Activated gamma-delta T cell (primary cell): ENCODE measurements around the gene COCH.
"Not testable (repeated sequence)": the region's sequence is repeated elsewhere in the genome, so short reads cannot be mapped to it uniquely, and the experiment has no call there.

Experiments
- DNase-seq: peaks from one replicate; lab custom pipeline; 2025; lab: John Stamatoyannopoulos, UW

Gene COCH

GRCh38 chr14:30875788-30876053 lies 1.4 kb downstream of the COCH start:
- no peak for DNase-seq

GRCh38 chr14:30876692-30877091 lies 2.3 kb downstream of the COCH start:
- DNase-seq: no peak

GRCh38 chr14:30882431-30882830 lies 8.1 kb downstream of the COCH start:
- DNase-seq: no peak

- no peak for DNase-seq
Observed at GRCh38 chr14:30883508-30884294, 9.3 kb downstream of the COCH start.

DNA sequence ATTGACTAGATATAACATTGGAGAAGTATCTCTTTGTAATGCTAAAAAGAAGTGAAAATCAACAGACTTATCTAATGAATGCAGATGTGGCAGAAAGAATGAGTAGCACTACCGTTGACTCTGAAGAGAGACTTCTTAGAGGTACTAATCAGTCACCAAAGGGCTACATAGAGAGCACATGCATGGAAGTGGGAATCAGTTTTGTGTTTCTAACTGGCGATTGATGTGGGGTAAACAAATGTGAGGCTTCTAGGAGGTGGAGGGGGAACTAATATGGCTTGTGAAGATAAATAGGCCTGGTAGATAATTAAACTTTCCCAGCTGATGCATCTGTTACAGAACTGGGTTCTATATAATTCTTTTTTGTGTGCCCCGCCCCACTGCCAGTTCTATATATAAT lies 10.5 kb downstream of the COCH start:
- no peak for DNase-seq

DNA sequence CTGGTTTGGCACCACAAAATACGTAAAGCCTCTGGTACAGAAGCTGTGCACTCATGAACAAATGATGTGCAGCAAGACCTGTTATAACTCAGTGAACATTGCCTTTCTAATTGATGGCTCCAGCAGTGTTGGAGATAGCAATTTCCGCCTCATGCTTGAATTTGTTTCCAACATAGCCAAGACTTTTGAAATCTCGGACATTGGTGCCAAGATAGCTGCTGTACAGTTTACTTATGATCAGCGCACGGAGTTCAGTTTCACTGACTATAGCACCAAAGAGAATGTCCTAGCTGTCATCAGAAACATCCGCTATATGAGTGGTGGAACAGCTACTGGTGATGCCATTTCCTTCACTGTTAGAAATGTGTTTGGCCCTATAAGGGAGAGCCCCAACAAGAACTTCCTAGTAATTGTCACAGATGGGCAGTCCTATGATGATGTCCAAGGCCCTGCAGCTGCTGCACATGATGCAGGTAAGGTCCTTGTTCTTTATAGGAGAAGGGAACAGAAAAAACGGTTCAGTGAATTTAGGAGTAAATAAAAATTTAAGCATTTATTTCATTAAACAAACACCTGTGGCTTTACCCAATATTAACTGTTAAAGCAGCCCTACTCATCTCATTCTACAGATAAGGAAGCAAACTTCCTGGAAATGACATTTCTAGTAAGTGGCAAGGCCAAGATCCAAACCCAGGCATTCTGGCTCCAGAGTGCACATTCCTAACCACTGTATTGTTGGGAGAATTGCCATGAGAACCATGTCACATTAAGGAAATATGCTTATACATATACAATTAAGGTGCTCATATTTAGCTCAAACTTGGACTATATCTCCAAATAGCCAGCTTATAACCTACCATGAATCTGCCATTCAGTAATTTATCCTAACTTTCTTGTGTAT lies 11.7 kb downstream of the COCH start:
- no peak for DNase-seq

DNA sequence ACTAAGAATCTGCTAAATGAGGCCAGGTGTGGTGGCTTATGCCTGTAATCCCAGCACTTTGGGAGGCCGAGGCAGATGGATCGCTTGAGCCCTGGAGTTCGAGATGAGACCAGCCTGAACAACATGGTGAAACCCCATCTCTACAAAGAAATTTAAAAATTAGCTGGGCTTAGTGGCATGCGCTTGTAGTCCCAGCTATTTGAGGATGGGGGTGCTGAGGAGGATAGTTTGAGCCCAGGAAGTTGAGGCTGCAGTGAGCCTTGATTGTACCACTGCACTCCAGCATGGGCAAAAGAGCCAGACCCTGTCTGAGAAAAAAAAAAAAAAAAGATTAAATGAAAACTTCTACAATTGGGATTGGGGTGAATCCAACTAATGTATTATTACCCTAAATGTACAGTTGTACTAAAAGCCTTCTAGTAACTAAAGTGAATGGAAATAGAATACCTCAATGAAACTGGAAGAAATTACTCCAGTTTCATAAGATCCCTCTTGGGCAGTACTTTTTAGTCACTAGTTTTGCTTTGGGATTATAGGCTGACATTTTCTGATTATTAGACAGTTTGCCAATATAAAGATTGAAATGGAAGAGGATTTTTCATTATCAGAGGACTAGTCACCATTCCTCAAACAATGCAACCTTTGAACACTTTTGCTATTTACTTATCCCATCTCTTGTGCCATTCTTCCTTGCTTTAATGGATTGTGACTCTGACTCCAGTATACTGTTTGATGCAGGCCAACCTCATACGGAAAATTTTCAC lies 14.3 kb downstream of the COCH start:
- DNase-seq: no peak

DNA sequence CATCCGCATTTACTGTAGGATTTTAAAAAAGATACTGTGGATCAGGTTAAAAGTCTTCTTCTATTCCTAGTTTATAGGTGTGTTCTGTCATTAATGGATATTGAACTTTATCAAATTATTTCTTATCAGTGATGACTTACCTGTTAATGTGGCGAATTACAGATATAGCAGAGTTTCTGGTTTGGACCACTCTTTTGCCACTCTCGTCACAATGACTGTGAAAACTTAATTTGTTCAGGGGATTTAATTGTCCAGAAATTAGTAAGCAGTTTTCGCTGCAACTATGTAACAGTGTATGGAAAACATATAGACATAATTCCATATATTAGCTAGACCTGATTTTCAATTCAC lies 14.9 kb downstream of the COCH start:
- DNase-seq: no peak

GRCh38 chr14:30893819-30894218 lies 19.5 kb downstream of the COCH start:
- no peak for DNase-seq

DNA sequence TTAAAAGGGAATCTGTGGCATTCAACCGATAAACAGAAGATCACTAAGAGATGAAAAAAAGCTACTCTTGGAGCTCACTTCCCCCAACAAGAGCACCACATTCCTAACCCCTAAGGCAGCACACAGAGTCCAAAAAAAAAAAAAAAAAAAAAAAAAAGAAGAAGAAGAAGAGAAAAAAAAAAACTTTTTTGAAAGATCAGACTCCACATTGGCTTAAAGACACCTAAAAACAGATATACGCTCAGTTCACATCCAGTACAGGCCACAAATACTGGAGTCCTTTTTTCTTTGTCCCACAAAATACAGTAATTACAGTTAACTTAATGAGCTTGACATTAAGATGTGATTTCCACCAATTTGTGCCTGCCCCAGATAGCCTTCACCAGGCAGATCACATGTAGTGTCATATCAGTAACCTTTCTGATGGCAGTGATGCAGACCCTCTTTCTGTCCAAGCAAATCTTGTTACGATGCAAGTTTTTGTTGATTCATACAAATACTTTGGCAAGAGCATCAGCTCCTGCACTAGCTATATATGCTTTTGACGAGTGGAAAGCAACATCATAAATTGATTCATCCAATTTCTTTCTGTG lies 20.7 kb downstream of the COCH start:
- DNase-seq: no peak

DNA sequence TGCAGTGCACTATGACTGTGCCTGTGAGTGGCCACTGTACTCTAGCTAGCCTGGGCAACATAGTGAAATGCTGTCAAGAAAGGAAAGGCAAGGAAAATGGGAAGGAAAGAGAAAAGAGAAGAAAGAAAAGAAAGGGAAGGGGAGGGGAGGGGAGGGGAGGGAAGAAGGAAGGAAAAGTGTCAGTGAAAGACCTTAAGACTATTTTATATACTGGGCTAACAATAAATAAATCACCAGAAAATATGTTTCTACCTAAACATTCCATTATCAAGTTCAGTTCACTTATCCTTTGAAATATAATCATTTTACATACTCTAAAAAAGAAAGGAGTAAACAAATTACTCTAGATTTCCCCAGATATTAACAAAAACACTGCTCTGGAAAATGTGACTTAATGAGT lies 22.1 kb downstream of the COCH start:
- DNase-seq: no peak

GRCh38 chr14:30897121-30897520 lies 22.8 kb downstream of the COCH start:
- DNase-seq: not testable (repeated sequence)

DNA sequence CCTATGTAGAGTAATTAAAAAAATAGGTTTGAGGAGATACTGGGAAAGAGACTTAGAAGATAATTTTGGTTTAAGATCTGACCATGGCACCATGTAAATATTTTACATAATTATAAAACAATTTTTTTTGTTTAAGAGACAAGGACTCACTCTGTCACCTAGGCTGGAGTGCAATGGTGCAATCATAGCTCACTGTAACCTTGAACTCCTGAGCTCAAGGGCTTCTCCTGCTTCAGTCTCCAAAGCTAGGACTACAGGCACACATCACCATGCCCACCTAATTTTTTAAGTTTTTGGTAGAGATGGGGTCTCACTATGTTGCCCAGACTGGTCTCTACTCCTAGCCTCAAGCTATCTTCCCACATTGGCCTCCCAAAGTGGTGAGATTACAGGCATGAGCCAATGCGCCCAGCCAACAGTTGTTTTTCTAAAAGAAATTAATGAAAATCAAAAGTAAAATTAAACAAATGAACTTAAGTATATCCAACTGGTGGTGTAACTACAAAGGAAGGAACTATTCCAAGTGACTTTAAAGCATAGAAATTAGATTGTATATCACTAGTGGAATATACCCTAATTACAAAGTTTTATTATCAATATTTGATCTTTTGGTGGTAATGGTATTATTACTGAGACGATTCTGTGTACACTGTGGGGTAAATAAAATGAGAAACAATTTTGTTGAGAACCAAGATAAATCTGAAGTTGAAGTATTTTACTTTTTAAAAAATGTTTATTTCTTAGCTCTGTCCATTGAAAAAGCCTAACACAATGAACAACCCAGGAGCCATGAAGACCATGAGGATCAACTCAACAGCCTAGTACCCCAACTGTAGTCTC lies 29.1 kb downstream of the COCH start:
- DNase-seq: no peak

GRCh38 chr14:30906752-30907658 lies 32.6 kb downstream of the COCH start:
- no peak for DNase-seq

DNA sequence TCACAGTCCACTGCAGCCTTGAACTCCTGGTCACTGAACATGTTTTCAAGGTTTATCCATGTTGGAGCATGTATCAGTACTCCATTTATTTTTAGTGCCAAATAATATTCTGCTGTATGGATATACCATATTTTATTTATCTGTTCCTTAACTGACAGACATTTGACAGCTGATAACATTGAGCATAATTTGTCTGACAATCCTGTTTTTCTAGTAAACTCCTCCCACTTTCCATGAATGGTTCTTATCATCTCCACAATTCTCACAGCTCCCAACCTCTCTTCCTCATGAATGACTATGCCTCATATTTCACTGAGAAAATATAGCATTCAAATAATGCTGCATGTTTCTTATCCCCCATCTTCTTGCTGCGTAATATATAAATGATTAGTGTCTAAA lies 33.3 kb downstream of the COCH start:
- DNase-seq: no peak

- DNase-seq: no peak
Observed at GRCh38 chr14:30908826-30909225, 34.5 kb downstream of the COCH start.

GRCh38 chr14:30914812-30915211 lies 40.5 kb downstream of the COCH start:
- no peak for DNase-seq

GRCh38 chr14:30915596-30915995 lies 41.2 kb downstream of the COCH start:
- no peak for DNase-seq

DNA sequence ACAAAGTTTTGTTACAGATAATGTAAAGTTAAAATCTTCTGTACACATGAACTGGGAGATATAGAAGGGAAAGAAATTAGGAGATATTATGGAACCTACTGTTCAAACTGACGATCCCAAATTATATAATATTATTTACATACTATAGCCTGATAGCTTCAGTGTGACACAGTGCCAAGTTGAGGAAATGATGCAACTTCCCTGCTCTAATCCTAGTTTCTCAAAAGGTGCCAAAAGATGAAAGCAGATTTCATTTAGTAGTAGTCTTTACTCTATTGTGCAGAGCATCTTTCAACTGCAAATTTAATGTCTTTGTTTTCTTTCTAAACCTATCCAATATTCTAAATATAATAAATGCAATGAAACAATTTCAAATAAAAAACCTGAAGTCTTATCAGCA lies 46.9 kb downstream of the COCH start:
- DNase-seq: no peak

DNA sequence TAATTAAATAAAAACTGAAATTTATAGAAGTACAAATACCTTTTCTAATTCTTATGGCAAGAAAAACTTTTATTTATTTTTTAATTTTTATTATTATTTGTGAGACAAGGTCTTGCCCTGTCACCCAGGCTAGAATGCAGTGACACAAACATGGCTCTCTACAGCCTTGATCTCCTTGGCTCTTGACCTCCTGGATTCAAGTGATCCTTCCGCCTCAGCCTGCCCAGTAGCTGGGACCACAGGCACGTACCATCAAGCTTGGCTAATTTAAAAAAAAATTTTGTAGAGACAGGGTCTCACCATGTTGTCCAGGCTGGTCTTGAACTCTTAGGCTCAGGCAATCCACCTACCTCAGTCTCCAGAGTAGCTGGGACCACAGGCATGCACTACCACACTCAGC lies 47.4 kb downstream of the COCH start:
- DNase-seq: no peak
